Ectodermal cell (in vitro differentiated cells): ENCODE data around the gene UNC5A.

Experiments used
- H3K27ac ChIP-seq: 2 replicates; pipeline ENCODE4 v1.7.0; 2013; ENCODE audit warnings: mild to moderate bottlenecking, low read depth, low read length; ENCODE audit not compliant: insufficient read depth, poor library complexity, severe bottlenecking
- H3K27me3 ChIP-seq: 2 replicates; pipeline ENCODE4 v1.7.0; 2013; ENCODE audit warnings: mild to moderate bottlenecking, low read length; ENCODE audit not compliant: insufficient read depth, control insufficient read depth, poor library complexity, severe bottlenecking
- H3K36me3 ChIP-seq: one replicate; pipeline ENCODE4 v1.7.0; 2013; ENCODE audit warnings: low read length; ENCODE audit not compliant: control insufficient read depth, insufficient read depth
- H3K4me1 ChIP-seq: one replicate; pipeline ENCODE4 v1.7.0; 2013; ENCODE audit warnings: low read length; ENCODE audit not compliant: control insufficient read depth, insufficient read depth
- H3K4me3 ChIP-seq: 2 replicates; pipeline ENCODE4 v1.7.0; 2013; ENCODE audit warnings: low read depth, low read length, control low read depth; ENCODE audit not compliant: insufficient read depth
- H3K9me3 ChIP-seq: 2 replicates; pipeline ENCODE4 v1.7.0; 2013; ENCODE audit warnings: mild to moderate bottlenecking, low read length, moderate library complexity; ENCODE audit not compliant: control insufficient read depth
- WGBS, 2 experiments: methylation state at CpG; one replicate each; pipeline ENCODE4 v1.1.7; 2013; ENCODE audit warnings: missing lambda C conversion rate in 2 of 2; 5-methylcytosine and 5-hydroxymethylcytosine counted together

The UNC5A gene

GRCh38 chr5:176820937-176821336 lies 10.6 kb downstream of the UNC5A start:
- H3K9me3 ChIP-seq: no peaks in the 10 kb centered on the region
- H3K4me1 ChIP-seq: peaks cover 20% of the 10 kb centered on the region
- H3K27ac ChIP-seq: no peak overlapping the region
- no peaks in the 10 kb centered on the region for H3K36me3 ChIP-seq
- no peak overlapping the region for H3K4me3 ChIP-seq
- 88 to 92% methylated on average over 7 of the region's 7 CpGs for WGBS, 2 experiments
- H3K27me3 ChIP-seq: peaks cover 80% of the 10 kb centered on the region

- 91 to 93% methylated on average over 6 of the region's 6 CpGs for WGBS, 2 experiments
- no peaks in the 10 kb centered on the region for H3K36me3 ChIP-seq
- peaks cover 75% of the 10 kb centered on the region for H3K27me3 ChIP-seq
- H3K4me1 ChIP-seq: peaks cover 20% of the 10 kb centered on the region
- no peaks in the 10 kb centered on the region for H3K9me3 ChIP-seq
- H3K27ac ChIP-seq: no peak overlapping the region
- H3K4me3 ChIP-seq: no peak overlapping the region
Observed at GRCh38 chr5:176821441-176821840, 11.1 kb downstream of the UNC5A start.

- Histone ChIP-seq H3K27ac (no peak overlapping the region), H3K4me3 (no peak overlapping the region), H3K36me3 (no peaks in the 10 kb centered on the region), H3K27me3 (peaks cover 67% of the 10 kb centered on the region), H3K4me1 (peaks cover 13% of the 10 kb centered on the region), H3K9me3 (no peaks in the 10 kb centered on the region)
- 86 to 87% methylated on average over 13 of the region's 13 CpGs for WGBS, 2 experiments
Observed at GRCh38 chr5:176822041-176822792, 11.9 kb downstream of the UNC5A start.

GRCh38 chr5:176822793-176823481 lies 12.6 kb downstream of the UNC5A start:
- peaks cover 62% of the 10 kb centered on the region for H3K27me3 ChIP-seq
- 90% methylated on average over 21 of the region's 21 CpGs for WGBS, 2 experiments
- H3K27ac ChIP-seq: no peak overlapping the region
- no peaks in the 10 kb centered on the region for H3K36me3 ChIP-seq
- H3K4me1 ChIP-seq: peaks cover 13% of the 10 kb centered on the region
- H3K9me3 ChIP-seq: no peaks in the 10 kb centered on the region
- no peak overlapping the region for H3K4me3 ChIP-seq

GRCh38 chr5:176823869-176824412 lies 13.6 kb downstream of the UNC5A start:
- Histone ChIP-seq H3K4me3 (no peak overlapping the region), H3K36me3 (no peaks in the 10 kb centered on the region), H3K4me1 (peaks cover 3% of the 10 kb centered on the region), H3K27me3 (peaks cover 52% of the 10 kb centered on the region), H3K9me3 (no peaks in the 10 kb centered on the region), H3K27ac (no peak overlapping the region)
- WGBS, 2 experiments: 88 to 89% methylated on average over 20 of the region's 20 CpGs

- H3K4me3 ChIP-seq: no peak overlapping the region
- no peaks in the 10 kb centered on the region for H3K36me3 ChIP-seq
- 95 to 96% methylated on average over 5 of the region's 5 CpGs for WGBS, 2 experiments
- H3K27ac ChIP-seq: no peak overlapping the region
- H3K9me3 ChIP-seq: no peaks in the 10 kb centered on the region
- peaks cover 2% of the 10 kb centered on the region for H3K4me1 ChIP-seq
- peaks cover 45% of the 10 kb centered on the region for H3K27me3 ChIP-seq
Observed at GRCh38 chr5:176824604-176825003, 14.2 kb downstream of the UNC5A start.

GRCh38 chr5:176825234-176825633 lies 14.9 kb downstream of the UNC5A start:
- H3K27me3 ChIP-seq: peaks cover 39% of the 10 kb centered on the region
- 91 to 94% methylated on average over 9 of the region's 9 CpGs for WGBS, 2 experiments

GRCh38 chr5:176825957-176826356 lies 15.6 kb downstream of the UNC5A start:
- peaks cover 2% of the 10 kb centered on the region for H3K4me1 ChIP-seq
- H3K9me3 ChIP-seq: no peaks in the 10 kb centered on the region
- peaks cover 31% of the 10 kb centered on the region for H3K27me3 ChIP-seq
- no peak overlapping the region for H3K27ac ChIP-seq
- no peak overlapping the region for H3K4me3 ChIP-seq
- 86 to 94% methylated on average over 4 of the region's 4 CpGs for WGBS, 2 experiments
- no peaks in the 10 kb centered on the region for H3K36me3 ChIP-seq

More at GRCh38 chr5:176825234-176825633, 14.9 kb downstream of the UNC5A start:
- H3K9me3 ChIP-seq: no peaks in the 10 kb centered on the region
- H3K4me3 ChIP-seq: no peak overlapping the region
- no peak overlapping the region for H3K27ac ChIP-seq
- peaks cover 2% of the 10 kb centered on the region for H3K4me1 ChIP-seq
- H3K36me3 ChIP-seq: no peaks in the 10 kb centered on the region

- WGBS, 2 experiments: 89 to 91% methylated on average over 10 to 12 of the region's 14 CpGs
- H3K4me3 ChIP-seq: no peak overlapping the region
- no peaks in the 10 kb centered on the region for H3K36me3 ChIP-seq
- H3K27me3 ChIP-seq: peaks cover 21% of the 10 kb centered on the region
- no peaks in the 10 kb centered on the region for H3K9me3 ChIP-seq
- no peak overlapping the region for H3K27ac ChIP-seq
- peaks cover 2% of the 10 kb centered on the region for H3K4me1 ChIP-seq
Observed at GRCh38 chr5:176827736-176828414, 17.5 kb downstream of the UNC5A start.

- H3K4me3 ChIP-seq: no peak overlapping the region
- peaks cover 9% of the 10 kb centered on the region for H3K27me3 ChIP-seq
- H3K9me3 ChIP-seq: no peaks in the 10 kb centered on the region
- 91 to 92% methylated on average over 2 of the region's 2 CpGs for WGBS, 2 experiments
- H3K4me1 ChIP-seq: no peaks in the 10 kb centered on the region
- no peaks in the 10 kb centered on the region for H3K36me3 ChIP-seq
- no peak overlapping the region for H3K27ac ChIP-seq
Observed at GRCh38 chr5:176829320-176829719, 19.0 kb downstream of the UNC5A start.
